Upper lobe of right lung (tissue), 1 donor: ENCODE measurements around the gene HSPH1. TPM values are rescaled to one million over a fixed set of nuclear protein-coding genes. Genes with fewer than 3 reads are reported as not detected.

Source experiments
- ATAC-seq: fragments of 200-7000 bp; cut with Tn5 transposase; one replicate; pipeline ENCODE4 v1.9.1; 2020; ENCODE audit warnings: mild to moderate bottlenecking, moderate library complexity
- DNase-seq: peaks from one replicate; pipeline ENCODE4 v3.0.0-alpha.2; 2020
- H3K27ac ChIP-seq: fragments of 200-600 bp; one replicate; pipeline ENCODE4 v1.8.0; 2022
- H3K27me3 ChIP-seq: fragments of 200-600 bp; one replicate; pipeline ENCODE4 v1.8.0; 2022; ENCODE audit warnings: mild to moderate bottlenecking
- H3K36me3 ChIP-seq: fragments of 200-600 bp; one replicate; pipeline ENCODE4 v1.8.0; 2022
- H3K4me1 ChIP-seq: fragments of 200-600 bp; one replicate; pipeline ENCODE4 v1.8.0; 2022
- H3K4me3 ChIP-seq: fragments of 200-600 bp; one replicate; pipeline ENCODE4 v1.8.0; 2022; ENCODE audit warnings: mild to moderate bottlenecking
- H3K9me3 ChIP-seq: fragments of 200-600 bp; one replicate; pipeline ENCODE4 v1.8.0; 2022
- intact Hi-C: fragments of 100-400 bp; cut with DNase I; formaldehyde crosslinking; loops from one replicate; pipeline ENCODE4 v1.11.0; 2022
- total RNA-seq: library from RNA; stranded (reverse); fragmentation: NEBNext Ultra II Directional; extraction: Animal tissue kit (Norgen Biotek cat#: 25700); gene quantifications from one replicate; pipeline ENCODE4 v1.2.1, GENCODE V29; 2021
- TF ChIP-seq, protein P1 (sequence below): fragments of 200-600 bp; IDR thresholded peaks from one replicate; pipeline ENCODE4 v1.8.0; 2022; ENCODE audit warnings: antibody characterized with exemption
- donor health status: DM: no; HTN: yes; CAD: no; lungs with severe emphysema.

The HSPH1 gene
- total RNA-seq, 1 donor from 2014 or later = 79.8 TPM

GRCh38 chr13:31174018-31174417 lies 12.3 kb upstream of the HSPH1 start:
- no peak for ATAC-seq
- no peaks in the 10 kb centered on the region for H3K27me3 ChIP-seq
- no peak overlapping the region for H3K27ac ChIP-seq
- no peaks in the 10 kb centered on the region for H3K4me1 ChIP-seq
- no peak for DNase-seq
- TF ChIP-seq, protein P1, sequence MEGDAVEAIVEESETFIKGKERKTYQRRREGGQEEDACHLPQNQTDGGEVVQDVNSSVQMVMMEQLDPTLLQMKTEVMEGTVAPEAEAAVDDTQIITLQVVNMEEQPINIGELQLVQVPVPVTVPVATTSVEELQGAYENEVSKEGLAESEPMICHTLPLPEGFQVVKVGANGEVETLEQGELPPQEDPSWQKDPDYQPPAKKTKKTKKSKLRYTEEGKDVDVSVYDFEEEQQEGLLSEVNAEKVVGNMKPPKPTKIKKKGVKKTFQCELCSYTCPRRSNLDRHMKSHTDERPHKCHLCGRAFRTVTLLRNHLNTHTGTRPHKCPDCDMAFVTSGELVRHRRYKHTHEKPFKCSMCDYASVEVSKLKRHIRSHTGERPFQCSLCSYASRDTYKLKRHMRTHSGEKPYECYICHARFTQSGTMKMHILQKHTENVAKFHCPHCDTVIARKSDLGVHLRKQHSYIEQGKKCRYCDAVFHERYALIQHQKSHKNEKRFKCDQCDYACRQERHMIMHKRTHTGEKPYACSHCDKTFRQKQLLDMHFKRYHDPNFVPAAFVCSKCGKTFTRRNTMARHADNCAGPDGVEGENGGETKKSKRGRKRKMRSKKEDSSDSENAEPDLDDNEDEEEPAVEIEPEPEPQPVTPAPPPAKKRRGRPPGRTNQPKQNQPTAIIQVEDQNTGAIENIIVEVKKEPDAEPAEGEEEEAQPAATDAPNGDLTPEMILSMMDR = no peak
- intact Hi-C loops = no loop called here
- no peaks in the 10 kb centered on the region for H3K36me3 ChIP-seq
- H3K4me3 ChIP-seq = no peak overlapping the region
- no peaks in the 10 kb centered on the region for H3K9me3 ChIP-seq

DNA sequence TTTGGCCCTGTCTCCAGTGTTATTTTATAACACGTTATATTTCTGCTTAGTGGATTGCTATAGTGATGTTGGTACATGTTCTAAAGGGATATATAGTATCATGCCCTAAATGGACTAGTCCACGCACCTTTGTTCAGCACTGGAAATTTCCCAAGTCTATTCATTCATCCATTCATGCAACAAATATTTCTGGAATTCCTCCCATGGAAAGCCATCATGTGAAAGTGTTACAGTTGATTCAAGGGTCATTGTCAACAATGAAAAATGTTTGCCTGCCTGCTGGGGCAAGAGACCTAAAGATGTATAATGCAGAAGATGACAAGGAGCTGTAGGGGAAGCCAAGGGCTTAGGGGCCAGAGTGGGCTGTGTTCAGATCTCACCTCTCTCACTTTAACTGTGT lies 10.8 kb upstream of the HSPH1 start:
- Histone ChIP-seq H3K4me1 (no peaks in the 10 kb centered on the region), H3K27ac (no peak overlapping the region), H3K36me3 (no peaks in the 10 kb centered on the region), H3K27me3 (no peaks in the 10 kb centered on the region), H3K9me3 (no peaks in the 10 kb centered on the region), H3K4me3 (no peak overlapping the region)
- TF ChIP-seq, protein P1 = no peak
- no peak for DNase-seq
- ATAC-seq = peak; percentile 30
- intact Hi-C loops = no loop called here

DNA sequence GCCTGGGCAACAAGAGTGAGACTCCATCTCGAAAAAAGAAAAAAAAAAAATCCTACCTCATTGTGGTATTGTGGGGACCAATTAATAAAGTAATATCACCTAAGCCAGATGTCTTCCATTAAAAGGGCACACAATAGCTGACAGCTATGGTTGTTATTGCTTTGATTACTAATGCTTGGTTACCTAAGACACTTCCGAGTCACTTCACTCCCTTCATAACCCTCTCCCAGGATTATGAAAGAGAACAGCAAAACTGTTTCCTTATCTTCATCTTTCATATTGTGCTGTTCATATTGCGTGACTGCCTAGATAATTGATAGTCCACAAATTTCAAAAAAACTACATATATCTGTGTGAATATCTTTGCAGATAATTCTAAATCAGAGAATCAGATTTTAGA lies 10.3 kb upstream of the HSPH1 start:
- no peaks in the 10 kb centered on the region for H3K4me1 ChIP-seq
- DNase-seq (no peak), ATAC-seq (no peak)
- H3K4me3 ChIP-seq = no peak overlapping the region
- intact Hi-C loops = no loop called here
- H3K27ac ChIP-seq = no peak overlapping the region
- H3K36me3 ChIP-seq = no peaks in the 10 kb centered on the region
- TF ChIP-seq, protein P1 = no peak
- no peaks in the 10 kb centered on the region for H3K27me3 ChIP-seq
- no peaks in the 10 kb centered on the region for H3K9me3 ChIP-seq

DNA sequence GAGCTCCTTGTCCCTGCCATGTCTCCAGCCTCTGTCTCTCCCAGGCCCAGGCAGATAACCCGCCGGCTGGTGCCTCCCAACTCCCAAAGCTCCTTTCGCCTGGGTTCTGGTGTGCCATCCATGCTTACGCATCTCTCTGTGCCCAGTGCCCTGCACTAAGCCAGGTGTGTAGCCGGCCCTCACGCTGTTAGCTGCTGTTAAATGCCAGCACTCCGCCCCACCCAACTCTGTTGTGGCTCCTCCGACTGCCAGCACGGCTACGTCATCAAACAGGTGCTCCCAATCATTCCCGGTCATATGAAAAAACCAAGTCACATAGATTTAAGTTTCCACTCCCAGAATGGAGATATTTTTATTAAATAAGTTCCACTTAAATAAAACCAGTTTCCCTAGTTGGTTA lies 7.0 kb upstream of the HSPH1 start:
- Histone ChIP-seq H3K4me3 (no peak overlapping the region), H3K9me3 (no peaks in the 10 kb centered on the region), H3K36me3 (no peaks in the 10 kb centered on the region), H3K27me3 (no peaks in the 10 kb centered on the region), H3K4me1 (no peaks in the 10 kb centered on the region), H3K27ac (no peak overlapping the region)
- intact Hi-C loops = no loop called here
- TF ChIP-seq, protein P1 = no peak
- ATAC-seq (no peak), DNase-seq (no peak)

GRCh38 chr13:31168166-31168565 lies 6.5 kb upstream of the HSPH1 start:
- DNase-seq (no peak), ATAC-seq (no peak)
- Histone ChIP-seq H3K9me3 (no peaks in the 10 kb centered on the region), H3K36me3 (no peaks in the 10 kb centered on the region), H3K27ac (no peak overlapping the region), H3K27me3 (no peaks in the 10 kb centered on the region), H3K4me1 (no peaks in the 10 kb centered on the region), H3K4me3 (no peak overlapping the region)
- intact Hi-C loops = no loop called here
- TF ChIP-seq, protein P1 = no peak

GRCh38 chr13:31167490-31167889 lies 5.8 kb upstream of the HSPH1 start:
- Histone ChIP-seq H3K4me3 (no peak overlapping the region), H3K4me1 (peaks cover 5% of the 10 kb centered on the region), H3K9me3 (no peaks in the 10 kb centered on the region), H3K36me3 (no peaks in the 10 kb centered on the region), H3K27me3 (no peaks in the 10 kb centered on the region), H3K27ac (no peak overlapping the region)
- no peak for DNase-seq
- TF ChIP-seq, protein P1 = no peak
- ATAC-seq = no peak
- intact Hi-C loops = no loop called here
